Vagina (tissue), 2 donors: ENCODE data around the gene CDH4. TPM values are rescaled to one million over a fixed set of nuclear protein-coding genes. Genes with fewer than 3 reads are reported as not detected.

Experiments used
- DNase-seq, 2 donors: peaks; one replicate each; pipeline ENCODE4 v3.0.0-alpha.2; 2017; ENCODE audit errors: extremely low spot score in 2 of 2
- H3K27ac ChIP-seq: fragments of 200-600 bp; sonication (generic); one replicate; pipeline ENCODE4 v1.5.1; 2019
- H3K27me3 ChIP-seq: fragments of 200-600 bp; sonication (generic); one replicate; pipeline ENCODE4 v1.5.1; 2019
- H3K36me3 ChIP-seq, 2 donors: fragments of 200-600 bp; sonication (generic); one replicate each; pipeline ENCODE4 v1.5.1; 2017 to 2019
- H3K4me1 ChIP-seq: fragments of 200-600 bp; sonication (generic); one replicate; pipeline ENCODE4 v1.5.1; 2019
- H3K4me3 ChIP-seq, 2 donors: fragments of 200-600 bp; sonication (generic); 1 replicate in 1 of 2; 2 replicates in 1 of 2; pipeline ENCODE4 v1.5.1; 2016 to 2019
- H3K9me3 ChIP-seq: fragments of 200-600 bp; sonication (generic); one replicate; pipeline ENCODE4 v1.5.1; 2019
- CTCF ChIP-seq, 3 experiments: fragments of 450-650 bp in 2 of 3; fragments of 200-600 bp in 1 of 3; sonication (generic) in 1 of 3; IDR thresholded peaks; one replicate each; pipeline ENCODE4 v1.5.1; 2017 to 2019; ENCODE audit warnings: antibody characterized with exemption in 3 of 3, mild to moderate bottlenecking in 2 of 3, moderate library complexity in 2 of 3
- POLR2A ChIP-seq, 2 donors: fragments of 450-650 bp; IDR thresholded peaks; one replicate each; pipeline ENCODE4 v1.6.1; 2017; ENCODE audit warnings: antibody characterized with exemption in 2 of 2, mild to moderate bottlenecking in 2 of 2, moderate library complexity in 2 of 2
- POLR2AphosphoS5 ChIP-seq, 2 donors: sonication (generic); formaldehyde crosslinking; IDR thresholded peaks; one replicate each; pipeline ENCODE4 v1.9.0; 2017; ENCODE audit warnings: antibody characterized with exemption in 2 of 2, mild to moderate bottlenecking in 2 of 2, low read depth in 1 of 2; ENCODE audit not compliant: insufficient read depth in 1 of 2
- intact Hi-C: fragments of 100-400 bp; cut with DNase I; formaldehyde crosslinking; loops from one replicate; pipeline ENCODE4 v1.15.1; 2023
- total RNA-seq: library from RNA; depleted of rRNA; stranded (reverse); fragments of >200 nt; gene quantifications from one replicate; pipeline ENCODE4 v1.2.3, GENCODE V29; 2016

CDH4 gene
- total RNA-seq, 1 donor from 2014 or later = 0.25 TPM

GRCh38 chr20:61223121-61223520 is 28.9 kb upstream of the CDH4 start:
- no peak overlapping the region for H3K4me3 ChIP-seq
- no peaks in the 10 kb centered on the region for H3K4me1 ChIP-seq
- no peak overlapping the region for H3K27ac ChIP-seq
- DNase-seq = no peak
- no peaks in the 10 kb centered on the region for H3K36me3 ChIP-seq
- no peaks in the 10 kb centered on the region for H3K9me3 ChIP-seq
- no peaks in the 10 kb centered on the region for H3K27me3 ChIP-seq
- intact Hi-C loops = no loop called here
- no peak for TF ChIP-seq CTCF (IDR thresholded peaks at IDR 0.05)
- no peak for TF ChIP-seq POLR2AphosphoS5 (IDR thresholded peaks at IDR 0.05; ENCODE audit: insufficient read depth in 1 of 2, low read depth in 1 of 2)
- no peak for TF ChIP-seq POLR2A (IDR thresholded peaks at IDR 0.05)

GRCh38 chr20:61230166-61230565 is 21.9 kb upstream of the CDH4 start:
- no peak overlapping the region for H3K27ac ChIP-seq
- DNase-seq = no peak
- H3K4me3 ChIP-seq = no peak overlapping the region
- no peaks in the 10 kb centered on the region for H3K9me3 ChIP-seq
- H3K27me3 ChIP-seq = no peaks in the 10 kb centered on the region
- no peaks in the 10 kb centered on the region for H3K36me3 ChIP-seq
- intact Hi-C loops = no loop called here
- no peak for TF ChIP-seq POLR2AphosphoS5 (IDR thresholded peaks at IDR 0.05; ENCODE audit: insufficient read depth in 1 of 2, low read depth in 1 of 2)
- no peak for TF ChIP-seq POLR2A (IDR thresholded peaks at IDR 0.05)
- no peak for TF ChIP-seq CTCF (IDR thresholded peaks at IDR 0.05)
- no peaks in the 10 kb centered on the region for H3K4me1 ChIP-seq

- no peaks in the 10 kb centered on the region for H3K9me3 ChIP-seq
- H3K27ac ChIP-seq = no peak overlapping the region
- no peak for TF ChIP-seq POLR2AphosphoS5 (IDR thresholded peaks at IDR 0.05; ENCODE audit: insufficient read depth in 1 of 2, low read depth in 1 of 2)
- TF ChIP-seq POLR2A (IDR thresholded peaks at IDR 0.05) = no peak
- no peaks in the 10 kb centered on the region for H3K36me3 ChIP-seq
- no peaks in the 10 kb centered on the region for H3K4me1 ChIP-seq
- DNase-seq = no peak
- intact Hi-C loops = no loop called here
- H3K4me3 ChIP-seq = no peak overlapping the region
- H3K27me3 ChIP-seq = no peaks in the 10 kb centered on the region
Observed at GRCh38 chr20:61233590-61233989, 18.5 kb upstream of the CDH4 start.

GRCh38 chr20:61234224-61234890 is 17.7 kb upstream of the CDH4 start:
- TF ChIP-seq POLR2A (IDR thresholded peaks at IDR 0.05) (no peak), POLR2AphosphoS5 (IDR thresholded peaks at IDR 0.05; ENCODE audit: insufficient read depth in 1 of 2, low read depth in 1 of 2) (no peak), CTCF (IDR thresholded peaks at IDR 0.05) (no peak)
- Histone ChIP-seq H3K36me3 (no peaks in the 10 kb centered on the region), H3K4me1 (no peaks in the 10 kb centered on the region), H3K27ac (no peak overlapping the region), H3K9me3 (no peaks in the 10 kb centered on the region), H3K27me3 (no peaks in the 10 kb centered on the region), H3K4me3 (no peak overlapping the region)
- DNase-seq = no peak
- intact Hi-C loops = no loop called here

- no peaks in the 10 kb centered on the region for H3K36me3 ChIP-seq
- TF ChIP-seq CTCF (IDR thresholded peaks at IDR 0.05) (no peak), POLR2AphosphoS5 (IDR thresholded peaks at IDR 0.05; ENCODE audit: insufficient read depth in 1 of 2, low read depth in 1 of 2) (no peak), POLR2A (IDR thresholded peaks at IDR 0.05) (no peak)
- no peaks in the 10 kb centered on the region for H3K27me3 ChIP-seq
- H3K9me3 ChIP-seq = no peaks in the 10 kb centered on the region
- no peak for DNase-seq
- H3K4me3 ChIP-seq = no peak overlapping the region
- no peaks in the 10 kb centered on the region for H3K4me1 ChIP-seq
- no peak overlapping the region for H3K27ac ChIP-seq
- intact Hi-C loops = no loop called here
Observed at GRCh38 chr20:61236713-61237112, 15.3 kb upstream of the CDH4 start.
